Pericardium fibroblast (primary cell): ENCODE measurements around the gene CSF1. TPM values are rescaled to one million over a fixed set of nuclear protein-coding genes. Genes with fewer than 3 reads are reported as not detected.

Experiments
- total RNA-seq: library from RNA; depleted of rRNA; stranded (reverse); fragments of >200 nt; gene quantifications from 2 replicates; pipeline ENCODE4 v1.2.3, GENCODE V29; 2015

CSF1 gene, protein sequence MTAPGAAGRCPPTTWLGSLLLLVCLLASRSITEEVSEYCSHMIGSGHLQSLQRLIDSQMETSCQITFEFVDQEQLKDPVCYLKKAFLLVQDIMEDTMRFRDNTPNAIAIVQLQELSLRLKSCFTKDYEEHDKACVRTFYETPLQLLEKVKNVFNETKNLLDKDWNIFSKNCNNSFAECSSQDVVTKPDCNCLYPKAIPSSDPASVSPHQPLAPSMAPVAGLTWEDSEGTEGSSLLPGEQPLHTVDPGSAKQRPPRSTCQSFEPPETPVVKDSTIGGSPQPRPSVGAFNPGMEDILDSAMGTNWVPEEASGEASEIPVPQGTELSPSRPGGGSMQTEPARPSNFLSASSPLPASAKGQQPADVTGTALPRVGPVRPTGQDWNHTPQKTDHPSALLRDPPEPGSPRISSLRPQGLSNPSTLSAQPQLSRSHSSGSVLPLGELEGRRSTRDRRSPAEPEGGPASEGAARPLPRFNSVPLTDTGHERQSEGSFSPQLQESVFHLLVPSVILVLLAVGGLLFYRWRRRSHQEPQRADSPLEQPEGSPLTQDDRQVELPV
- 84.8 and 125 TPM in 2 replicates for total RNA-seq

DNA sequence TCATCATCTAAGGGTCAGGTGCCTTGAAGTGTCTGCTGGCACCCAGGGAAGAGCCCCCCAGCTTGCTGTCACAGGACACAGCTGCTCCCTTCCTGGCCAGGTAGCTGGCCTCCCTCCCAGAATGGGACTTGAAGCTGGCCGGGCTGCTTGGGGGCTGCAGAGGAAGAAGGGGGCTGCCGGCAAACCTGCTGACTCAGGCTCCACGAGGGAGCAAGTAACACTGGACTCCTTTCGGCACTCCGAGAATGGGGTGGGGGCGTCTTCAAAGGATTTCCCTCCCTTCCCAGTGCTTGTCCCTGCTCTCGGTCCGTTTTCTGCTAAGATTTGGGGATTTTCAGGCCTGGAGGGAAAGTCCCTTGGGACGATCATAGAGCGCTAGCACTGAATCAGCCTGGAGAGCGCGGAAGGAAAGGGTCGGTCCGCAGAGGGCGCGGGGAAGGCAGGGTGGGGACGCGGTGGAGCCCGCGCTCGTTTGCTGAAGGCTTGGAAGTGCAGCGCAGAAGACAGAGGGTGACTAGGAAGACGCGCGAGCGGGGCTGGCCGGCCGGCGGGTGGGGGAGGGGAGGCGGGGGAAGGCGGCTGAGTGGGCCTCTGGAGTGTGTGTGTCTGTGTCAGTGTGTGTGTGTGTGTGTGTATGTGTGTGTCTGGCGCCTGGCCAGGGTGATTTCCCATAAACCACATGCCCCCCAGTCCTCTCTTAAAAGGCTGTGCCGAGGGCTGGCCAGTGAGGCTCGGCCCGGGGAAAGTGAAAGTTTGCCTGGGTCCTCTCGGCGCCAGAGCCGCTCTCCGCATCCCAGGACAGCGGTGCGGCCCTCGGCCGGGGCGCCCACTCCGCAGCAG is at the start of gene CSF1:
Gene CSF1 (plus strand): TSS at position 727 of the 840 bp plus-strand sequence. CDS start 175 bp downstream, outside the sequence.

Other genes with a start within 250 kb of the CSF1 start
- 55.4 and 78.2 TPM in 2 replicates for gene GSTM2, start 242.8 kb upstream of the CSF1 start, total RNA-seq
- gene GSTM1, start 223.0 kb upstream of the CSF1 start, total RNA-seq, result 75.3 TPM in 1 of 2 replicates, not detected in the other
- gene GSTM5, start 198.6 kb upstream of the CSF1 start, total RNA-seq, result 3.7 TPM in 1 of 2 replicates, not detected in the other
- gene GSTM3, start 169.8 kb upstream of the CSF1 start, total RNA-seq, result 78.7 and 143 TPM in 2 replicates
- gene EPS8L3, start 146.9 kb upstream of the CSF1 start, total RNA-seq, result not detected in 2 replicates
- 31.7 and 39.0 TPM in 2 replicates for gene AHCYL1, start 73.9 kb downstream of the CSF1 start, total RNA-seq
- 27.7 and 28.0 TPM in 2 replicates for gene STRIP1, start 123.8 kb downstream of the CSF1 start, total RNA-seq
- not detected in 2 replicates for gene ALX3, start 159.8 kb downstream of the CSF1 start, total RNA-seq
- 0.51 TPM in 1 of 2 replicates, not detected in the other for gene UBL4B, start 201.6 kb downstream of the CSF1 start, total RNA-seq
- 0.26 TPM in 1 of 2 replicates, not detected in the other for gene SLC6A17, start 239.6 kb downstream of the CSF1 start, total RNA-seq